Urinary bladder (tissue), 4 donors: Measurements from ENCODE around the gene CBFA2T2. TPM values are rescaled to one million over a fixed set of nuclear protein-coding genes. Genes with fewer than 3 reads are reported as not detected.
"Not testable (repeated sequence)": the region's sequence is repeated elsewhere in the genome, so short reads cannot be mapped to it uniquely, and the experiment has no call there.

Experiments
- DNase-seq: peaks from one replicate; pipeline ENCODE4 v3.0.0-alpha.2; 2015; ENCODE audit errors: extremely low spot score
- H3K27ac ChIP-seq: one replicate; pipeline ENCODE4 v1.5.1; 2013; ENCODE audit warnings: low read depth, mild to moderate bottlenecking, moderate library complexity
- H3K36me3 ChIP-seq: one replicate; pipeline ENCODE4 v1.6.1; 2013; ENCODE audit warnings: mild to moderate bottlenecking, moderate library complexity; ENCODE audit not compliant: insufficient read depth
- H3K4me1 ChIP-seq: one replicate; pipeline ENCODE4 v1.6.1; 2013; ENCODE audit warnings: mild to moderate bottlenecking, moderate library complexity; ENCODE audit not compliant: insufficient read depth
- H3K4me3 ChIP-seq: one replicate; pipeline ENCODE4 v1.5.1; 2013; ENCODE audit warnings: low read depth, low read length
- WGBS: extraction: QIAGEN DNeasy Blood & Tissue Kit; methylation state at CpG from one replicate; pipeline ENCODE4 v1.1.7; 2013; 5-methylcytosine and 5-hydroxymethylcytosine counted together
- polyA plus RNA-seq: library from polyadenylated mRNA; stranded (reverse); fragments of 200-250 nt; gene quantifications from one replicate; pipeline ENCODE4 v1.2.3, GENCODE V29; 2013
- total RNA-seq: library from RNA; depleted of rRNA; stranded (reverse); fragments of >200 nt; gene quantifications from one replicate; pipeline ENCODE4 v1.2.3, GENCODE V29; 2014
- donor health status: healthy with polysubstance abuse.
- donor health status: healthy.

CBFA2T2 gene
- total and polyA plus RNA-seq, 2 donors, result 12.5 to 16.0 TPM

- DNase-seq, result no peak
- H3K36me3 ChIP-seq, result no peaks in the 10 kb centered on the region
- no peak overlapping the region for H3K4me3 ChIP-seq
- H3K27ac ChIP-seq, result no peak overlapping the region
- no peaks in the 10 kb centered on the region for H3K4me1 ChIP-seq
- WGBS, result 63% methylated on average over 2 of the region's 2 CpGs
These were observed 16.7 kb downstream of the CBFA2T2 start for GRCh38 chr20:33506576-33506975.

- no peak overlapping the region for H3K27ac ChIP-seq
- H3K4me3 ChIP-seq, result no peak overlapping the region
- H3K4me1 ChIP-seq, result no peaks in the 10 kb centered on the region
- no peaks in the 10 kb centered on the region for H3K36me3 ChIP-seq
- WGBS, result 86% methylated on average over 3 of the region's 3 CpGs
- DNase-seq, result no peak
These were observed 17.6 kb downstream of the CBFA2T2 start for GRCh38 chr20:33507461-33507860.

GRCh38 chr20:33508015-33508414 is 18.1 kb downstream of the CBFA2T2 start:
- not testable (repeated sequence) for H3K27ac ChIP-seq, H3K4me1 ChIP-seq, H3K36me3 ChIP-seq, DNase-seq, H3K4me3 ChIP-seq
- 97% methylated on average over 7 of the region's 7 CpGs for WGBS

- H3K4me1 ChIP-seq, H3K27ac ChIP-seq, DNase-seq, H3K36me3 ChIP-seq, H3K4me3 ChIP-seq: not testable (repeated sequence)
- WGBS, result 98% methylated on average over 3 of the region's 3 CpGs
These were observed 19.2 kb downstream of the CBFA2T2 start for GRCh38 chr20:33509057-33509456.

GRCh38 chr20:33511876-33512275 is 22.0 kb downstream of the CBFA2T2 start:
- not testable (repeated sequence) for H3K27ac ChIP-seq, H3K4me1 ChIP-seq, H3K36me3 ChIP-seq, H3K4me3 ChIP-seq, DNase-seq
- 97% methylated on average over 13 of the region's 13 CpGs for WGBS

- 95% methylated on average over 11 of the region's 11 CpGs for WGBS
- no peak overlapping the region for H3K4me3 ChIP-seq
- no peak for DNase-seq
- H3K27ac ChIP-seq, result no peak overlapping the region
- no peaks in the 10 kb centered on the region for H3K36me3 ChIP-seq
- no peaks in the 10 kb centered on the region for H3K4me1 ChIP-seq
These were observed 25.8 kb downstream of the CBFA2T2 start for GRCh38 chr20:33515569-33516216.

GRCh38 chr20:33516882-33517281 is 27.0 kb downstream of the CBFA2T2 start:
- H3K27ac ChIP-seq, result no peak overlapping the region
- 18% methylated on average over 1 of the region's 1 CpG for WGBS

GRCh38 chr20:33518071-33518470 is 28.2 kb downstream of the CBFA2T2 start:
- no peak overlapping the region for H3K4me3 ChIP-seq
- 54% methylated on average over 5 of the region's 5 CpGs for WGBS

More at GRCh38 chr20:33516882-33517281, 27.0 kb downstream of the CBFA2T2 start:
- H3K36me3 ChIP-seq, result no peaks in the 10 kb centered on the region
- H3K4me1 ChIP-seq, result no peaks in the 10 kb centered on the region
- no peak overlapping the region for H3K4me3 ChIP-seq
- DNase-seq, result no peak

GRCh38 chr20:33521461-33521860 is 31.6 kb downstream of the CBFA2T2 start:
- H3K4me1 ChIP-seq, result no peaks in the 10 kb centered on the region
- WGBS, result 63% methylated on average over 1 of the region's 1 CpG
- no peaks in the 10 kb centered on the region for H3K36me3 ChIP-seq
- no peak overlapping the region for H3K27ac ChIP-seq
- DNase-seq, result no peak
- H3K4me3 ChIP-seq, result no peak overlapping the region

More at GRCh38 chr20:33518071-33518470, 28.2 kb downstream of the CBFA2T2 start:
- DNase-seq, result no peak
- Histone ChIP-seq H3K36me3 (no peaks in the 10 kb centered on the region), H3K4me1 (no peaks in the 10 kb centered on the region), H3K27ac (no peak overlapping the region)

GRCh38 chr20:33522256-33522820 is 32.4 kb downstream of the CBFA2T2 start:
- 73% methylated on average over 3 of the region's 3 CpGs for WGBS
- DNase-seq, result no peak
- no peak overlapping the region for H3K4me3 ChIP-seq
- H3K4me1 ChIP-seq, result no peaks in the 10 kb centered on the region
- H3K36me3 ChIP-seq, result no peaks in the 10 kb centered on the region
- no peak overlapping the region for H3K27ac ChIP-seq

- DNase-seq, result no peak
- Histone ChIP-seq H3K4me3 (no peak overlapping the region), H3K27ac (no peak overlapping the region), H3K36me3 (no peaks in the 10 kb centered on the region), H3K4me1 (no peaks in the 10 kb centered on the region)
- 66% methylated on average over 3 of the region's 3 CpGs for WGBS
These were observed 34.4 kb downstream of the CBFA2T2 start for GRCh38 chr20:33524261-33524660.

GRCh38 chr20:33526769-33527168 is 36.9 kb downstream of the CBFA2T2 start:
- 72% methylated on average over 2 of the region's 2 CpGs for WGBS
- Histone ChIP-seq H3K36me3 (no peaks in the 10 kb centered on the region), H3K4me3 (no peak overlapping the region)

GRCh38 chr20:33531047-33531877 is 41.4 kb downstream of the CBFA2T2 start:
- Histone ChIP-seq H3K36me3 (no peaks in the 10 kb centered on the region), H3K27ac (no peak overlapping the region), H3K4me1 (peaks cover 2% of the 10 kb centered on the region), H3K4me3 (no peak overlapping the region)
- DNase-seq, result no peak
- 41% methylated on average over 6 of the region's 6 CpGs for WGBS

More at GRCh38 chr20:33526769-33527168, 36.9 kb downstream of the CBFA2T2 start:
- no peak overlapping the region for H3K27ac ChIP-seq
- DNase-seq, result no peak
- peaks cover 2% of the 10 kb centered on the region for H3K4me1 ChIP-seq

- Histone ChIP-seq H3K4me1 (peaks cover 2% of the 10 kb centered on the region), H3K36me3 (no peaks in the 10 kb centered on the region), H3K4me3 (no peak overlapping the region), H3K27ac (no peak overlapping the region)
- no peak for DNase-seq
- 48% methylated on average over 1 of the region's 1 CpG for WGBS
These were observed 42.0 kb downstream of the CBFA2T2 start for GRCh38 chr20:33531885-33532284.
